ENCODE data around the gene YJEFN3.

YJEFN3 gene

DNA sequence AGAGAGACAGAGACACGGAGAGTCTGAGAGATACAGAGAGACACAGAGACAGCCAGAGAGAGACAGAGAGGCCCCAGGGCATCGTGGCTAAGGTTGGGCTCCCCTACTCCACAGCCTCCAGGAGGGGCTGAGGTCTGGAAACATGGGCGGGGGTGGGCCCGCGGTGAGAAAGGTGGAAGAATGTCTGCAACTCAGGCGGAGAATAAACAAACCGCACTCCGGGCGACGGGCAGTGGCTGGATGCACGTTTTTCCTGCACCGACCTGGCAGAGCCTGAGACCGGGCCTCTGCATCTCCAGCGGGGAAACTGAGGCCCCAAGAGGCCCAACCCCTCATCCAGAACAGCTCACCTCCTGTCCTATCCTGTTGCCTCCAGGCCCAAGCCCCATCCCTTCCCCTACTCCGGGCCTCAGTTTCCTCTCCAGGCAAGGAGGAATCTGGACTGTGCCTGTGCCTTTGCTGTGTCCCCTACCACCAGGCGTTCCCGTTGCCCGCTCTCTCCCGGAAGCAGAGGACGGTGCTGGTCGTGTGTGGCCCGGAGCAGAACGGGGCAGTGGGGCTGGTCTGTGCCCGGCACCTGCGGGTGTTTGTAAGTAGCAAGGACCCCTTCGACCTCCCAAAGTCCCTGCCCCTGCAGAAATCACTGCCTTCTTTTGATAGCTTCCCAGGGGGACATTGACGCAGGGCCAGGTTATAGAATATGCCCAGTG, 6.0 kb downstream of the YJEFN3 start:
- Histone ChIP-seq H3K4me3 (ENCODE audit: low read length in 2 of 2) (no peak overlapping the region), H3K9me3 (ENCODE audit: control insufficient read depth in 2 of 2, low read length in 2 of 2) (no peaks in the 10 kb centered on the region)

DNA sequence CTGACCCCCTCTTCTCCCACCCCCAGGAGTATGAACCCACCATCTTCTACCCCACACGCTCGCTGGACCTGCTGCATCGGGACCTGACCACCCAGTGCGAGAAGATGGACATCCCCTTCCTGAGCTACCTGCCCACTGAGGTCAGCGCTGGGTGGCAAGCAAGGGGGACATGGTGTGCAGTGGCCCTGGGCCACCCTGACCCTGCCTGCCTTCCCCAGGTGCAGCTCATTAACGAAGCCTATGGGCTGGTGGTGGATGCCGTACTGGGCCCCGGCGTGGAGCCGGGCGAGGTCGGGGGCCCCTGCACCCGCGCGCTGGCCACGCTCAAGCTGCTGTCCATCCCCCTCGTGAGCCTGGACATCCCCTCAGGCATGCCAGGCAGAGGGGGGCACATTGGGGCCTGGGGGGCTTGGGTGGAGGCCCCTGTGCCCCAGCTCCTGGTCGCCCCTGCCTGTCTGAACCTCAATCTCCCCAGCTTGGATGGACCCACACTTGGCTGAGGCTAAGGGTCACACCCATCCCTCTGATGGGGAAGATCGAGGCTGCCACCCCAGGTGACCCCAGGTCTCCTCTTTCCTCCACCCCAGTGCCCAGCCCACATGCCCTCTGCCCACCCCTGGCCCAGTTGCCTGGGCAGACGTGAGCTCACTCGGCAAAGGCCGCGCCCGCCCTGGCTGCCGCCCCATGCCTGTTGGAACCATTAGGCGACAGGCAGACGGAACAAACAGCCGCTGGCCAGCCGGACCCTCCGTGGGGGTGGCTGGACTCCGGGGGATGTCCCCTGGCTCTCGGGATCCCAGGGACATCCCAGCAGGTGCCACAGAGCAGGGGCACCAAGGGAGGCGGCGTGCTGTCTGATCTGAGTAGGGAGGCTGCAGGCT, 6.8 kb downstream of the YJEFN3 start:
- no peak overlapping the region for H3K9ac ChIP-seq (ENCODE audit: low read length in 2 of 2)
- no peaks in the 10 kb centered on the region for H3K36me3 ChIP-seq (ENCODE audit: control insufficient read depth in 2 of 2, insufficient read depth in 2 of 2, low read length in 2 of 2)
- H3K27ac ChIP-seq (ENCODE audit: low read length), result no peak overlapping the region
- H3K4me3 ChIP-seq (ENCODE audit: low read length in 2 of 2), result no peak overlapping the region
- peaks cover 29% of the 10 kb centered on the region for H3K4me1 ChIP-seq (ENCODE audit: control insufficient read depth, insufficient read depth, low read length)
- H3K9me3 ChIP-seq (ENCODE audit: control insufficient read depth in 2 of 2, low read length in 2 of 2), result no peaks in the 10 kb centered on the region
- H3K27me3 ChIP-seq (ENCODE audit: control insufficient read depth in 1 of 2, insufficient read depth in 2 of 2, low read length in 2 of 2), result peaks cover 14 to 29% of the 10 kb centered on the region in 2 donors

More for the DNA sequence above, 6.0 kb downstream of the YJEFN3 start:
- no peak overlapping the region for H3K9ac ChIP-seq (ENCODE audit: low read length in 2 of 2)
- no peak overlapping the region for H3K27ac ChIP-seq (ENCODE audit: low read length)
- H3K4me1 ChIP-seq (ENCODE audit: control insufficient read depth, insufficient read depth, low read length), result peaks cover 25% of the 10 kb centered on the region
- H3K36me3 ChIP-seq (ENCODE audit: control insufficient read depth in 2 of 2, insufficient read depth in 2 of 2, low read length in 2 of 2), result no peaks in the 10 kb centered on the region
- peaks cover 13 to 21% of the 10 kb centered on the region in 2 donors for H3K27me3 ChIP-seq (ENCODE audit: control insufficient read depth in 1 of 2, insufficient read depth in 2 of 2, low read length in 2 of 2)

DNA sequence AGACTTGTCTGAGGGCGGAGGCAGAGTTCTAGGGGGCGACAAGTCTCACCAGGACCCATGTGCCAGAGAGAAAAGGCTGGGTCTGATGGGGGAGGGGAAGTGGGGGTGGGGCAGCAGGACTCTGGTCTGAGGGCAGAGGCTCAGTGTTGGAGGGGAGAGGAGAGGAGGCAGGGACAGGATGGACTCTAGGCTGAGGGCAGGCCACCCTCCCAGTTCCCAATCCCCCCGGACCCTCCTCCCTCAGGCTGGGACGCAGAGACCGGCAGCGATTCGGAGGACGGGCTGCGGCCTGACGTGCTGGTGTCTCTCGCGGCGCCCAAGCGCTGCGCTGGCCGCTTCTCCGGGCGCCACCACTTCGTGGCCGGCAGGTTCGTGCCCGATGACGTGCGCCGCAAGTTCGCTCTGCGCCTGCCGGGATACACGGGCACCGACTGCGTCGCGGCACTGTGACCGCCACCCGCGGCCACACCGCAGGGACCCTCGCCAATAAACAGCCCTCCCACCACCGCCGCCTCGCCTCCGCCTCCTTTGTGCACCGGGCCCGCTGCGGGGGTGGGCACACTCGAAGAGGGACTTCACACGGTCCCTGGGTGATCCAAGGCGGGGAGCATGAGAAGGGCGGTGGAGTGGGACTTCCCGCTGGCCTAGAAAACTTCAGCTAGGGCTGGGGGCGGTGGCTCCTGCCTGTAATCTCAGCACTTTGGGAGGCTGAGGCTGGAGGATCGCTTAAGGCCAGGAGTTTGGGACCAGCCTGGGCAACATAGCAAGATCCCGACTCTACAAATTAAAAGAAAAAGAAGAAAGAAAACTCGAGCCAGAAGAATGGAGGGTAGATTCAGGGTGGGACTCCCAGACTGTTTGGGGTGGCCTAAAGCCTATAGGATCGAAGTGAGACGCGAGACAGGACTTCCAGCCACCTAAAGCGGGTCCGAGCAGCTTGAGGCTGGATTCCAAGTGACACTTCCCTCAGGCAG, 8.7 kb downstream of the YJEFN3 start:
- H3K9ac ChIP-seq (ENCODE audit: low read length in 2 of 2), result no peak overlapping the region
- no peaks in the 10 kb centered on the region for H3K36me3 ChIP-seq (ENCODE audit: control insufficient read depth in 2 of 2, insufficient read depth in 2 of 2, low read length in 2 of 2)
- H3K27ac ChIP-seq (ENCODE audit: low read length), result no peak overlapping the region
- H3K4me1 ChIP-seq (ENCODE audit: control insufficient read depth, insufficient read depth, low read length), result peaks cover 35% of the 10 kb centered on the region
- no peaks in the 10 kb centered on the region for H3K9me3 ChIP-seq (ENCODE audit: control insufficient read depth in 2 of 2, low read length in 2 of 2)
- peak overlapping the region in 1 of 2 donors; percentile 52 for H3K4me3 ChIP-seq (ENCODE audit: low read length in 2 of 2)
- peaks cover 32 to 47% of the 10 kb centered on the region in 2 donors for H3K27me3 ChIP-seq (ENCODE audit: control insufficient read depth in 1 of 2, insufficient read depth in 2 of 2, low read length in 2 of 2)

- H3K27me3 ChIP-seq (ENCODE audit: control insufficient read depth in 1 of 2, insufficient read depth in 2 of 2, low read length in 2 of 2), result peaks cover 37 to 55% of the 10 kb centered on the region in 2 donors
- peak within 1 kb of the TSS in 1 of 2 donors; percentile 52 for H3K4me3 ChIP-seq (ENCODE audit: low read length in 2 of 2)
Measured at GRCh38 chr19:19538061-19538784, 9.5 kb downstream of the YJEFN3 start, which contains the start of gene CILP2. Gene CILP2, plus strand, starts transcription at chr19:19538265. Its CDS starts 85 bp downstream, at chr19:19538350.

GRCh38 chr19:19538785-19539166, 10.1 kb downstream of the YJEFN3 start:
- Histone ChIP-seq H3K27me3 (ENCODE audit: control insufficient read depth in 1 of 2, insufficient read depth in 2 of 2, low read length in 2 of 2) (peaks cover 41 to 61% of the 10 kb centered on the region in 2 donors), H3K27ac (ENCODE audit: low read length) (no peak overlapping the region)

More at GRCh38 chr19:19538061-19538784, 9.5 kb downstream of the YJEFN3 start, which contains the start of gene CILP2:
- Histone ChIP-seq H3K27ac (ENCODE audit: low read length) (no peak within 1 kb of the TSS), H3K9ac (ENCODE audit: low read length in 2 of 2) (no peak within 1 kb of the TSS), H3K9me3 (ENCODE audit: control insufficient read depth in 2 of 2, low read length in 2 of 2) (no peaks in the 10 kb centered on the region), H3K4me1 (ENCODE audit: control insufficient read depth, insufficient read depth, low read length) (peaks cover 31% of the 10 kb centered on the region), H3K36me3 (ENCODE audit: control insufficient read depth in 2 of 2, insufficient read depth in 2 of 2, low read length in 2 of 2) (no peaks in the 10 kb centered on the region)

GRCh38 chr19:19539698-19540063, 11.0 kb downstream of the YJEFN3 start:
- Histone ChIP-seq H3K4me1 (ENCODE audit: control insufficient read depth, insufficient read depth, low read length) (peaks cover 31% of the 10 kb centered on the region), H3K9ac (ENCODE audit: low read length in 2 of 2) (no peak overlapping the region), H3K27ac (ENCODE audit: low read length) (no peak overlapping the region), H3K36me3 (ENCODE audit: control insufficient read depth in 2 of 2, insufficient read depth in 2 of 2, low read length in 2 of 2) (no peaks in the 10 kb centered on the region), H3K9me3 (ENCODE audit: control insufficient read depth in 2 of 2, low read length in 2 of 2) (no peaks in the 10 kb centered on the region), H3K4me3 (ENCODE audit: low read length in 2 of 2) (no peak overlapping the region), H3K27me3 (ENCODE audit: control insufficient read depth in 1 of 2, insufficient read depth in 2 of 2, low read length in 2 of 2) (peaks cover 44 to 62% of the 10 kb centered on the region in 2 donors)

More at GRCh38 chr19:19538785-19539166, 10.1 kb downstream of the YJEFN3 start:
- H3K9me3 ChIP-seq (ENCODE audit: control insufficient read depth in 2 of 2, low read length in 2 of 2), result no peaks in the 10 kb centered on the region
- H3K4me1 ChIP-seq (ENCODE audit: control insufficient read depth, insufficient read depth, low read length), result peaks cover 31% of the 10 kb centered on the region
- no peak overlapping the region for H3K9ac ChIP-seq (ENCODE audit: low read length in 2 of 2)
- H3K4me3 ChIP-seq (ENCODE audit: low read length in 2 of 2), result peak overlapping the region in 1 of 2 donors; percentile 52
- no peaks in the 10 kb centered on the region for H3K36me3 ChIP-seq (ENCODE audit: control insufficient read depth in 2 of 2, insufficient read depth in 2 of 2, low read length in 2 of 2)

- H3K4me3 ChIP-seq (ENCODE audit: low read length in 2 of 2), result no peak overlapping the region
- no peaks in the 10 kb centered on the region for H3K9me3 ChIP-seq (ENCODE audit: control insufficient read depth in 2 of 2, low read length in 2 of 2)
- H3K36me3 ChIP-seq (ENCODE audit: control insufficient read depth in 2 of 2, insufficient read depth in 2 of 2, low read length in 2 of 2), result no peaks in the 10 kb centered on the region
- peaks cover 31% of the 10 kb centered on the region for H3K4me1 ChIP-seq (ENCODE audit: control insufficient read depth, insufficient read depth, low read length)
- no peak overlapping the region for H3K27ac ChIP-seq (ENCODE audit: low read length)
- peaks cover 44 to 62% of the 10 kb centered on the region in 2 donors for H3K27me3 ChIP-seq (ENCODE audit: control insufficient read depth in 1 of 2, insufficient read depth in 2 of 2, low read length in 2 of 2)
- no peak overlapping the region for H3K9ac ChIP-seq (ENCODE audit: low read length in 2 of 2)
Measured at GRCh38 chr19:19540064-19540714, 11.5 kb downstream of the YJEFN3 start.

GRCh38 chr19:19540715-19541515, 12.2 kb downstream of the YJEFN3 start:
- H3K27ac ChIP-seq (ENCODE audit: low read length), result no peak overlapping the region
- peaks cover 44 to 65% of the 10 kb centered on the region in 2 donors for H3K27me3 ChIP-seq (ENCODE audit: control insufficient read depth in 1 of 2, insufficient read depth in 2 of 2, low read length in 2 of 2)
- no peaks in the 10 kb centered on the region for H3K36me3 ChIP-seq (ENCODE audit: control insufficient read depth in 2 of 2, insufficient read depth in 2 of 2, low read length in 2 of 2)
- peak overlapping the region in 1 of 2 donors; percentile 29 for H3K4me3 ChIP-seq (ENCODE audit: low read length in 2 of 2)
- H3K9me3 ChIP-seq (ENCODE audit: control insufficient read depth in 2 of 2, low read length in 2 of 2), result no peaks in the 10 kb centered on the region
- no peak overlapping the region for H3K9ac ChIP-seq (ENCODE audit: low read length in 2 of 2)
- peaks cover 31% of the 10 kb centered on the region for H3K4me1 ChIP-seq (ENCODE audit: control insufficient read depth, insufficient read depth, low read length)

GRCh38 chr19:19541616-19542015, 12.9 kb downstream of the YJEFN3 start:
- Histone ChIP-seq H3K4me1 (ENCODE audit: control insufficient read depth, insufficient read depth, low read length) (peaks cover 31% of the 10 kb centered on the region), H3K4me3 (ENCODE audit: low read length in 2 of 2) (no peak overlapping the region), H3K36me3 (ENCODE audit: control insufficient read depth in 2 of 2, insufficient read depth in 2 of 2, low read length in 2 of 2) (no peaks in the 10 kb centered on the region), H3K27me3 (ENCODE audit: control insufficient read depth in 1 of 2, insufficient read depth in 2 of 2, low read length in 2 of 2) (peaks cover 46 to 65% of the 10 kb centered on the region in 2 donors), H3K9ac (ENCODE audit: low read length in 2 of 2) (no peak overlapping the region), H3K9me3 (ENCODE audit: control insufficient read depth in 2 of 2, low read length in 2 of 2) (no peaks in the 10 kb centered on the region), H3K27ac (ENCODE audit: low read length) (no peak overlapping the region)

Data from stomach smooth muscle (tissue), 2 donors.